ENCODE results near the gene PLA2G15.
A peak's percentile ranks its signal among the peaks of the same experiment; 100 is the strongest.

Gene PLA2G15

GRCh38 chr16:68279726-68280558, 34.8 kb downstream of the PLA2G15 start:
- Histone ChIP-seq H3K14ac (ENCODE audit: low read length in 2 of 2) (no peak overlapping the region), H3K36me3 (ENCODE audit: control insufficient read depth in 1 of 2, insufficient read depth in 2 of 2, low read depth in 1 of 2, low read length in 2 of 2) (peaks cover 26 to 43% of the 10 kb centered on the region in 2 experiments)
- WGBS: 96% methylated on average over 11 of the region's 13 CpGs

DNA sequence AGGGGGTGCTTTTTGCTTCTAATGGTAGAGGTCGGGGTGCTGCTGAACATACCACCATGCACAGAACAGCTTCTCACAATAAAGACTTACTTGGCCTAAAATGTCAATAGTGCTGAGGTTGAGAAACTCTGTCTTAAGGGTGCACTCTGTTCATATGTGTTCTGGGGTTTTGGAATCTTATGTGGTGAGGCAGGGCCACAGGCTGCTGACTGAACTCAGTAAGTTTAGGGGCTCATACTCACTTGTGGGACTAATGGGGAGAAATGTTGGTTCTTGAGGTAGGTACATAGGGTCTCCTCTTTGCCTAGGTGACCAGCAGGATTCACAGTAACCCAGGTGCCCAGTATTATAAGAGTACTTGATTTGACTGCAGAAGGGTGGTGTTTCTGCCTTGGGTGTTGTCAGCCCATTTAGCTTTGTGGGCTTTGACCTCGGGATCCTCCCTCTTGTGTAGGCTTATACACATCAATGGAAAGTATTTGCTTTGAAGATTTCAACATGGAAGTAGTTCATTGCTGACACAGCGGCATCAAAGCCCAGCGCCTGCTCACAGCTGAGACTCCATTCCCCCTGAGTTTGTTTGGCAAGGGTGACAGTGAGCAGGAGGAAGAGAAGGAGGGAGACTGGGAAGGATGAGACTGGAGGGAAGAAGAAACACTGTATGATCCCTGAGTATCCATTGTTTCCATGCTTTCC, 36.3 kb downstream of the PLA2G15 start:
- Histone ChIP-seq H2BK12ac (ENCODE audit: low read length in 2 of 2) (no peak overlapping the region), H2AFZ (ENCODE audit: low read depth, low read length) (no peak overlapping the region), H2BK5ac (ENCODE audit: low read depth, low read length, poor library complexity, severe bottlenecking) (no peak overlapping the region), H2BK120ac (ENCODE audit: low read depth, low read length) (no peak overlapping the region), H3K4me3 (ENCODE audit: insufficient read depth in 1 of 2, low read depth in 1 of 2, low read length in 2 of 2) (no peak overlapping the region), H2BK15ac (ENCODE audit: low read depth, poor library complexity, severe bottlenecking) (no peak overlapping the region), H4K8ac (ENCODE audit: low read length) (no peak overlapping the region), H3K4me2 (ENCODE audit: low read length, poor library complexity, severe bottlenecking) (no peak overlapping the region), H3K27ac (ENCODE audit: low read length, poor library complexity, severe bottlenecking) (no peak overlapping the region), H3K79me1 (replicated peaks; ENCODE audit: low read length, poor library complexity, severe bottlenecking) (peaks cover 40% of the 10 kb centered on the region), H3K9ac (ENCODE audit: low read length) (no peak overlapping the region), H3K9me3 (ENCODE audit: control insufficient read depth, low read length) (no peaks in the 10 kb centered on the region), H2AK5ac (ENCODE audit: low read length, severe bottlenecking) (no peak overlapping the region), H3K23ac (ENCODE audit: low read length in 2 of 2) (no peak overlapping the region), H3K4ac (ENCODE audit: low read depth in 1 of 2, low read length in 2 of 2) (no peak overlapping the region), H3K27me3 (ENCODE audit: control insufficient read depth in 1 of 2, insufficient read depth in 1 of 2, low read length in 2 of 2) (no peaks in the 10 kb centered on the region), H4K91ac (ENCODE audit: low read length) (no peak overlapping the region), H3K4me1 (ENCODE audit: control insufficient read depth, insufficient read depth, low read depth, low read length) (no peaks in the 10 kb centered on the region), H3K14ac (ENCODE audit: low read length in 2 of 2) (no peak overlapping the region), H3K18ac (ENCODE audit: low read depth in 1 of 2, low read length in 2 of 2) (no peak overlapping the region), H3K36me3 (ENCODE audit: control insufficient read depth in 1 of 2, insufficient read depth in 2 of 2, low read depth in 1 of 2, low read length in 2 of 2) (peaks cover 25 to 44% of the 10 kb centered on the region in 2 experiments)
- DNase-seq: no peak
- WGBS: 96% methylated on average over 3 of the region's 4 CpGs

More at GRCh38 chr16:68279726-68280558, 34.8 kb downstream of the PLA2G15 start:
- Histone ChIP-seq H4K8ac (ENCODE audit: low read length) (no peak overlapping the region), H3K27ac (ENCODE audit: low read length, poor library complexity, severe bottlenecking) (no peak overlapping the region), H3K4me2 (ENCODE audit: low read length, poor library complexity, severe bottlenecking) (no peak overlapping the region), H3K9me3 (ENCODE audit: control insufficient read depth, low read length) (no peaks in the 10 kb centered on the region), H4K91ac (ENCODE audit: low read length) (no peak overlapping the region), H3K79me1 (replicated peaks; ENCODE audit: low read length, poor library complexity, severe bottlenecking) (peaks cover 26% of the 10 kb centered on the region), H3K18ac (ENCODE audit: low read depth in 1 of 2, low read length in 2 of 2) (no peak overlapping the region), H2AFZ (ENCODE audit: low read depth, low read length) (no peak overlapping the region), H2BK120ac (ENCODE audit: low read depth, low read length) (no peak overlapping the region), H3K4me3 (ENCODE audit: insufficient read depth in 1 of 2, low read depth in 1 of 2, low read length in 2 of 2) (no peak overlapping the region), H2BK15ac (ENCODE audit: low read depth, poor library complexity, severe bottlenecking) (no peak overlapping the region), H3K9ac (ENCODE audit: low read length) (no peak overlapping the region), H3K4ac (ENCODE audit: low read depth in 1 of 2, low read length in 2 of 2) (no peak overlapping the region), H2BK5ac (ENCODE audit: low read depth, low read length, poor library complexity, severe bottlenecking) (no peak overlapping the region), H2AK5ac (ENCODE audit: low read length, severe bottlenecking) (no peak overlapping the region), H3K27me3 (ENCODE audit: control insufficient read depth in 1 of 2, insufficient read depth in 1 of 2, low read length in 2 of 2) (no peaks in the 10 kb centered on the region), H2BK12ac (ENCODE audit: low read length in 2 of 2) (no peak overlapping the region), H3K4me1 (ENCODE audit: control insufficient read depth, insufficient read depth, low read depth, low read length) (no peaks in the 10 kb centered on the region), H3K23ac (ENCODE audit: low read length in 2 of 2) (no peak overlapping the region)
- no peak for DNase-seq

DNA sequence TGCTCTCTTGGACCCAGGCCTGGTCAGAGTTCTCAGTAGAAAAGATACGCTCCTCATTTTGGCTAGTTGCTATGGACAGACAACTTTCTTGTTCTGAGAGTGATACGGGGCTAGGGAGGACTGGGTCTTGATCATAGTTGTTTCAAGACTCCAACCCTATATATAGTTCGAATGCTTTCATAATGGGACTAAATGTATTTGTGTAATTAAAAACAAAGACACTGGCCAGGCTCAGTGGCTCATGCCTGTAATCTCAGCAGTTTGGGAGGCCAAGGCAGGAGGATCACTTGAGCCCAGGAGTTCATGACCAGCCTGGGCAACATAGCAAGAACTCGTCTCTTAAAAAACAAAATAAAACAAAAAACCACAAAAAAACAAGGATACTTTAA, 36.9 kb downstream of the PLA2G15 start:
- Histone ChIP-seq H2BK5ac (ENCODE audit: low read depth, low read length, poor library complexity, severe bottlenecking) (no peak overlapping the region), H3K4me2 (ENCODE audit: low read length, poor library complexity, severe bottlenecking) (no peak overlapping the region), H3K4me3 (ENCODE audit: insufficient read depth in 1 of 2, low read depth in 1 of 2, low read length in 2 of 2) (no peak overlapping the region), H3K4me1 (ENCODE audit: control insufficient read depth, insufficient read depth, low read depth, low read length) (no peaks in the 10 kb centered on the region), H3K79me1 (replicated peaks; ENCODE audit: low read length, poor library complexity, severe bottlenecking) (peaks cover 43% of the 10 kb centered on the region), H2AFZ (ENCODE audit: low read depth, low read length) (no peak overlapping the region), H3K23ac (ENCODE audit: low read length in 2 of 2) (no peak overlapping the region), H2BK120ac (ENCODE audit: low read depth, low read length) (no peak overlapping the region), H2AK5ac (ENCODE audit: low read length, severe bottlenecking) (no peak overlapping the region), H4K8ac (ENCODE audit: low read length) (no peak overlapping the region), H2BK15ac (ENCODE audit: low read depth, poor library complexity, severe bottlenecking) (no peak overlapping the region), H3K9ac (ENCODE audit: low read length) (no peak overlapping the region), H3K14ac (ENCODE audit: low read length in 2 of 2) (no peak overlapping the region), H2BK12ac (ENCODE audit: low read length in 2 of 2) (no peak overlapping the region), H3K27me3 (ENCODE audit: control insufficient read depth in 1 of 2, insufficient read depth in 1 of 2, low read length in 2 of 2) (no peaks in the 10 kb centered on the region), H3K18ac (ENCODE audit: low read depth in 1 of 2, low read length in 2 of 2) (no peak overlapping the region), H3K36me3 (ENCODE audit: control insufficient read depth in 1 of 2, insufficient read depth in 2 of 2, low read depth in 1 of 2, low read length in 2 of 2) (peaks cover 22 to 46% of the 10 kb centered on the region in 2 experiments), H3K27ac (ENCODE audit: low read length, poor library complexity, severe bottlenecking) (no peak overlapping the region), H4K91ac (ENCODE audit: low read length) (no peak overlapping the region), H3K9me3 (ENCODE audit: control insufficient read depth, low read length) (no peaks in the 10 kb centered on the region), H3K4ac (ENCODE audit: low read depth in 1 of 2, low read length in 2 of 2) (no peak overlapping the region)
- 96% methylated on average over 3 of the region's 4 CpGs for WGBS
- no peak for DNase-seq

DNA sequence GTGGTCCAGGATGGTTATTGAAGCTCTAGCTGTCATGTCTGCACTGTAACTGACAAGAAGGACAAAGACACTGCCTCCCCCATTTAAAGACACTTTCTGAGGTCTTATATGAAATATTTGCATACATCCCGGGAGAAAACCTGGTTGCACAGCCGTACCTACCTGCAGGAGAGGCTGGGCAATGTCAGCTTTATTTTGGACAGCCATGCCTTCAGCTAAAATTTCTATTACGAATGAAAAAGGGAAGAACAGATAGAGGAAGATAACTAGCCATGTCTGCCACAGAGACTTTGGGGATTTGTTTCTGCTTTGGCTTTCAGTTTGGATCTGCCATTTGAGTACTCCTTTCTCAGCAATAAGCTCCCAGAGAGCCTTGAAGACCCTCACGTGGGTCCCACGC, 38.2 kb downstream of the PLA2G15 start:
- H3K4ac ChIP-seq (ENCODE audit: low read depth in 1 of 2, low read length in 2 of 2): no peak overlapping the region
- H3K36me3 ChIP-seq (ENCODE audit: control insufficient read depth in 1 of 2, insufficient read depth in 2 of 2, low read depth in 1 of 2, low read length in 2 of 2): peaks cover 32 to 46% of the 10 kb centered on the region in 2 experiments
- H2BK12ac ChIP-seq (ENCODE audit: low read length in 2 of 2): no peak overlapping the region
- H2BK120ac ChIP-seq (ENCODE audit: low read depth, low read length): no peak overlapping the region
- no peak overlapping the region for H2AFZ ChIP-seq (ENCODE audit: low read depth, low read length)
- 77% methylated on average over 5 of the region's 5 CpGs for WGBS
- H3K4me1 ChIP-seq (ENCODE audit: control insufficient read depth, insufficient read depth, low read depth, low read length): peaks cover 8% of the 10 kb centered on the region
- peak overlapping the region in 1 of 2 experiments; percentile 1 for H3K4me3 ChIP-seq (ENCODE audit: insufficient read depth in 1 of 2, low read depth in 1 of 2, low read length in 2 of 2)
- no peak overlapping the region for H3K14ac ChIP-seq (ENCODE audit: low read length in 2 of 2)
- no peak overlapping the region for H3K4me2 ChIP-seq (ENCODE audit: low read length, poor library complexity, severe bottlenecking)
- no peaks in the 10 kb centered on the region for H3K9me3 ChIP-seq (ENCODE audit: control insufficient read depth, low read length)
- H3K9ac ChIP-seq (ENCODE audit: low read length): peak overlapping the region; percentile 51
- no peak overlapping the region for H2BK5ac ChIP-seq (ENCODE audit: low read depth, low read length, poor library complexity, severe bottlenecking)
- H3K79me1 ChIP-seq (replicated peaks; ENCODE audit: low read length, poor library complexity, severe bottlenecking): peaks cover 52% of the 10 kb centered on the region
- DNase-seq: no peak
- no peak overlapping the region for H4K91ac ChIP-seq (ENCODE audit: low read length)
- H3K18ac ChIP-seq (ENCODE audit: low read depth in 1 of 2, low read length in 2 of 2): no peak overlapping the region
- no peaks in the 10 kb centered on the region for H3K27me3 ChIP-seq (ENCODE audit: control insufficient read depth in 1 of 2, insufficient read depth in 1 of 2, low read length in 2 of 2)
- no peak overlapping the region for H2BK15ac ChIP-seq (ENCODE audit: low read depth, poor library complexity, severe bottlenecking)
- H3K27ac ChIP-seq (ENCODE audit: low read length, poor library complexity, severe bottlenecking): no peak overlapping the region
- H2AK5ac ChIP-seq (ENCODE audit: low read length, severe bottlenecking): no peak overlapping the region
- H3K23ac ChIP-seq (ENCODE audit: low read length in 2 of 2): no peak overlapping the region
- H4K8ac ChIP-seq (ENCODE audit: low read length): no peak overlapping the region

Data from mesenchymal stem cell (in vitro differentiated cells and primary cell).